ENCODE results near the gene PDE1A. TPM values are rescaled to one million over a fixed set of nuclear protein-coding genes. Genes with fewer than 3 reads are reported as not detected.

PDE1A gene
- total RNA-seq, 1 donor from 2014 or later: 6.3 TPM

DNA sequence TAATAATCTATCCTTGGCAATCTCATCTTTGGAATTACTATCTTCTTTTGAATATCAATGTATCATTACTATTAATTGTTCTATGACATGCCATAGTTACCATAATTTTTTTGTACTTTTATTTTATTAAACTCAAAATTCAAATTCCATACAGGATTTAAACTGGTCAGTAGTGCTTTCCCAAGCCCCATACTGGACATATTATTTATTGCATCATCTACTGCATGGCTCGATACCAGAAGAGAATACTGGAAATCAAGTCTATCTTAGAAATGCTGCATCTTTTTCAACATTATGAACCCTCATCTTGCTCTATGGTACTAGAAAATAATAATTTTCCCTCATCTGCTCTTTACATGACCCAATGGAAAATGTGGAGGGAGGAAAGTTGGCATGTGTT is 9.4 kb upstream of the PDE1A start:
- no peak for ATAC-seq

GRCh38 chr2:182435754-182436153 is 8.9 kb upstream of the PDE1A start:
- TF ChIP-seq, protein P1, sequence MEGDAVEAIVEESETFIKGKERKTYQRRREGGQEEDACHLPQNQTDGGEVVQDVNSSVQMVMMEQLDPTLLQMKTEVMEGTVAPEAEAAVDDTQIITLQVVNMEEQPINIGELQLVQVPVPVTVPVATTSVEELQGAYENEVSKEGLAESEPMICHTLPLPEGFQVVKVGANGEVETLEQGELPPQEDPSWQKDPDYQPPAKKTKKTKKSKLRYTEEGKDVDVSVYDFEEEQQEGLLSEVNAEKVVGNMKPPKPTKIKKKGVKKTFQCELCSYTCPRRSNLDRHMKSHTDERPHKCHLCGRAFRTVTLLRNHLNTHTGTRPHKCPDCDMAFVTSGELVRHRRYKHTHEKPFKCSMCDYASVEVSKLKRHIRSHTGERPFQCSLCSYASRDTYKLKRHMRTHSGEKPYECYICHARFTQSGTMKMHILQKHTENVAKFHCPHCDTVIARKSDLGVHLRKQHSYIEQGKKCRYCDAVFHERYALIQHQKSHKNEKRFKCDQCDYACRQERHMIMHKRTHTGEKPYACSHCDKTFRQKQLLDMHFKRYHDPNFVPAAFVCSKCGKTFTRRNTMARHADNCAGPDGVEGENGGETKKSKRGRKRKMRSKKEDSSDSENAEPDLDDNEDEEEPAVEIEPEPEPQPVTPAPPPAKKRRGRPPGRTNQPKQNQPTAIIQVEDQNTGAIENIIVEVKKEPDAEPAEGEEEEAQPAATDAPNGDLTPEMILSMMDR (IDR thresholded peaks at IDR 0.05): no peak
- H3K36me3 ChIP-seq: no peaks in the 10 kb centered on the region
- ATAC-seq (no peak), DNase-seq (no peak)
- intact Hi-C loops (cut with DNase I): no loop called here
- no peaks in the 10 kb centered on the region for H3K9me3 ChIP-seq
- no peaks in the 10 kb centered on the region for H3K27me3 ChIP-seq
- H3K4me3 ChIP-seq: no peak overlapping the region
- H3K27ac ChIP-seq: no peak overlapping the region
- H3K4me1 ChIP-seq: no peaks in the 10 kb centered on the region

More for the DNA sequence above, 9.4 kb upstream of the PDE1A start:
- Histone ChIP-seq H3K27ac (no peak overlapping the region), H3K36me3 (no peaks in the 10 kb centered on the region), H3K4me1 (no peaks in the 10 kb centered on the region), H3K4me3 (no peak overlapping the region), H3K9me3 (no peaks in the 10 kb centered on the region), H3K27me3 (no peaks in the 10 kb centered on the region)
- intact Hi-C loops (cut with DNase I): no loop called here
- no peak for DNase-seq
- TF ChIP-seq, protein P1 (IDR thresholded peaks at IDR 0.05): no peak

GRCh38 chr2:182432051-182432450 is 5.2 kb upstream of the PDE1A start:
- Histone ChIP-seq H3K4me3 (no peak overlapping the region), H3K27me3 (no peaks in the 10 kb centered on the region), H3K27ac (no peak overlapping the region), H3K9me3 (no peaks in the 10 kb centered on the region), H3K4me1 (no peaks in the 10 kb centered on the region), H3K36me3 (no peaks in the 10 kb centered on the region)
- ATAC-seq (no peak), DNase-seq (no peak)
- TF ChIP-seq, protein P1 (IDR thresholded peaks at IDR 0.05): no peak
- intact Hi-C loops (cut with DNase I): no loop called here

GRCh38 chr2:182428476-182428875 is 1.6 kb upstream of the PDE1A start:
- DNase-seq (no peak), ATAC-seq (no peak)
- TF ChIP-seq, protein P1 (IDR thresholded peaks at IDR 0.05): no peak
- Histone ChIP-seq H3K27me3 (no peaks in the 10 kb centered on the region), H3K4me1 (no peaks in the 10 kb centered on the region), H3K4me3 (no peak overlapping the region), H3K36me3 (no peaks in the 10 kb centered on the region), H3K27ac (no peak overlapping the region), H3K9me3 (no peaks in the 10 kb centered on the region)
- intact Hi-C loops (cut with DNase I): no loop called here

- intact Hi-C loops (cut with DNase I): no loop called here
These were observed 536 bp downstream of the PDE1A start for GRCh38 chr2:182426082-182426917.

More at GRCh38 chr2:182426082-182426917, 536 bp downstream of the PDE1A start:
- Histone ChIP-seq H3K4me1 (no peaks in the 10 kb centered on the region), H3K27ac (peak overlapping the region; percentile 38), H3K9me3 (no peaks in the 10 kb centered on the region), H3K36me3 (no peaks in the 10 kb centered on the region), H3K4me3 (peak overlapping the region; percentile 41), H3K27me3 (no peaks in the 10 kb centered on the region)
- peak; percentile 36 for ATAC-seq
- TF ChIP-seq, protein P1 (IDR thresholded peaks at IDR 0.05): no peak
- no peak for DNase-seq

Measured in upper lobe of right lung (tissue), 1 donor.